Stimulated activated CD4-positive, alpha-beta T cell treated with anti-CD3 and anti-CD28 coated beads, Interleukin-15, amount 100 ng/mL, for 1 hour (primary cell): ENCODE results near the gene MIS12.
A peak's percentile ranks its signal among the peaks of the same experiment; 100 is the strongest.

Experiments
- DNase-seq, 2 donors: peaks; one replicate each; pipeline ENCODE4 v3.0.0-alpha.2; 2020; ENCODE audit warnings: low read depth in 1 of 2, low spot score in 1 of 2

MIS12 gene, protein sequence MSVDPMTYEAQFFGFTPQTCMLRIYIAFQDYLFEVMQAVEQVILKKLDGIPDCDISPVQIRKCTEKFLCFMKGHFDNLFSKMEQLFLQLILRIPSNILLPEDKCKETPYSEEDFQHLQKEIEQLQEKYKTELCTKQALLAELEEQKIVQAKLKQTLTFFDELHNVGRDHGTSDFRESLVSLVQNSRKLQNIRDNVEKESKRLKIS

DNA sequence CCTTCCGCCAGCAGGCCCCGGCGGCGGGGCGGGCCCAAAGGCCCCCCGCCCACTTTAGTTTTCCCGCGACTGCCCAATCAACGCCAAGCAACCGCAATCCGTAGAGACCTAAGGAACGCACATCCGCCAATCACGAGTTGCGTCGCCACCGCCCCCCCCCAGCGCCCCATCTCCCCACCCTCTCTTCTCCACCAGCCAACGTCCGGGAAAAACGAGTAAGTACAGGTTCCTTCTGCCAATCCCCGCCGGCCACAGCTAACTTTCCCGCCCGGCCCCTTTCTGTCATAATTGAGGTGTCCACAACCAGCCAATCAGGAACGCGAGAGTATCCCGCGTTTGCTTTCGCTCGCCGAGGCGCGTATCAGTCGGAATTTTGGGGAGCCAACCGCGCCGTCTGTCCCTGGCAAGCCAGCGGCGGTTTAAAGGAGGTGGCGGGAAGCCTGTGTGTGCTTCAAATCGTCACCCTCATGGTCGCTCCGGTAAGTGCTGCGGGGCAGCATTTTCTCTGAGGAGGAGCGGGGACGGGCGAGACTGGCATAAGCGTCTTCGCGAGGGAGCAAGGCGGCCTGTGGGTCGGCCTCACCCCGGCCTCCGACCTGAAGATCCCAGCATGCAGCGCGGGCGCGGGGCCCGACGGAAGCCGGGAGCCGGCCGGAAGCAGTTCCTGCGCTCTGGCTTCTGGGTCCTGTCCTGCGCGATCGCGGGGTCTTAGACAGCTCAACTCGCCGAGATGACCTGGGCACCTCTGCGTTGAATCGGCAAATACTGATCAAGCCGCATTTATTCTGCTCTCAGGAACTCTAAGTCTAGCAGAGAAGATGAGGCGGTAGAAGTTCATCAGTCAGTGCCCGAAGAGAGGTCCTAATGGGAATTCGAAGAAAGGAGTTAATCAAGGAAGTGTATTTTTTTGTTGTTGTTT is at the start of gene MIS12:
Gene MIS12, plus strand, starts transcription at position 361 of the 919 bp plus-strand sequence. CDS start 2,297 bp downstream, outside the sequence.
- peak; percentile 89 to 93 for DNase-seq

DNA sequence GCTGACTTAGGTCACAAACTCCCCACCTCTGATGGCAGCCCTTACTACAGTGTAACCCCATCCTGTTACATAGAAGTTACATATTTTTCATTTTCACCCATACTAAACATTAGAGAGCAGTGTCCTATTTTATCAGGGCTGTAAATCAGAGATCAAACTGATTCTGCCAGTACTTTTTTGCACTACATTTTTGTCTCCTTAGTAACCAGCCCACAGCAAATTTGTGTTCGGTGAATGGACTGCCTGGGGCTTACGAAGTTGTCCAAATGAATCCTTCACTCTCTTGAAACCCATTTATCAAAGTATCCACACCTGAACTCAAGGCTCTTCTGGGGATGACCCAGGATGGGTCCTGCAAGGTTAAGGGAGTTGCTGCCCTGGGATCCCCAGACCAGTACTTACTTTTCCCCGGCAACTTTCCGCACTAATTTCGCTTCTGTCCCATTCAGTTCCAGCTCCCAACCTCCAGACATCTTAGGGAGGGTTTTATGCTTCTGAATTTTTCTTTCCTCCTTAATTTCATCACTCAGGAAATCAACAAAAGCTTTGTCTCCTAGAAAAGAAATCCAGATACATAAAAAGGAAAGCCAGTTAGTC is 48.5 kb upstream of the MIS12 start:
- no peak for DNase-seq

DNA sequence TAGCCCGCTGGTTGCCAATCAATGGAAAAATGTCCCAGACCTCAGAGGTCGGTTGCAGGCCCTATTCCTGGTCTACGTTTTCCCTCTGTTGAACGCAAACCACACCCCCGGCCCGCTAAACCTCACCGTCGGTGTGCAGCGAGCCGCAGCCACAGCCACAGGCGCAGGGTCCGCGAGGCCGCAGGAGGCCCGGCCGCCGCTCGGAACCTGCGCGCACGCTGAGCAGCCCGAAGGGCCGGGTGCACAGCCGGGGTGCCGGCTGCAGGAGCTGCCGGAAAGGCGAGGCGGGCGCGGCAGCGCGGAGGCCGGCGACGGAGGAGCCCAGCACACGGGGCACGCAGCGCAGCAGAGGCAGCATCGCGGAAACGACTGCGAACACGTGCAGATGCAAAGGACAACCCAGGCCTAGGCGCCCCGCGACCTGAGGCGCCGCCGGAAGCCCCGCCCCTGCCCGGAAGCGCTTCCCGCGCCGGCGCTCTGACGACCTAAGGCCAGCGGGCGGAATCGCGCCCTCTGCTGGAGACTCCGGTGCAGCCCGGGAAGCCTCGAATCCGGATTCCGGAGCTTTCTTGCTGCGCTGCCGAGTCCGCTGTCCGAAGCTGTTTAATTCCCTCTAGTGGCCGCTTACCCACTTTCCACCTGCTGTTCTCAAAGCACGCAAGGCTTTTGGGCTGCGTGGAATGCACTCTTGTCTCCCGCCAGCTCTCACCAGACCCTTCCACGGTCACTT is 47.5 kb upstream of the MIS12 start, which contains the start of gene C1QBP:
Gene C1QBP, minus strand, starts transcription at position 440 of the 730 bp plus-strand sequence. Its CDS starts 82 bp downstream, at position 358.
- DNase-seq = peak; percentile 87 to 88

DNA sequence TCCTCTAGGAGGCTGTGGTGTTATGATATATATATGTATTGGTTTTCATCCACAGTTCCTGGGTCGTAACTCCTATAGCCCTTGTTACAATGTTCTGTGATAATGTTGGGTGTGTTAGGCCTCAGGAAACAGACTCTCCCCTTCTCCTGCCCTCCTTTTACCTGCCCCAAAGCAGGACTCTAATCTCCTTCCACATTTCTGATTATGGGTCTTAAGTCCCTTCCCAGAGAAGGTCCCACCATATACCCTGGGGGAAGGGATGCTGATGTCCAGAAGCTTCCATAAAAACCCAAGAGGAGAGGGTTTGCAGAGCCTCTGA is 47.0 kb upstream of the MIS12 start:
- DNase-seq = no peak

DNA sequence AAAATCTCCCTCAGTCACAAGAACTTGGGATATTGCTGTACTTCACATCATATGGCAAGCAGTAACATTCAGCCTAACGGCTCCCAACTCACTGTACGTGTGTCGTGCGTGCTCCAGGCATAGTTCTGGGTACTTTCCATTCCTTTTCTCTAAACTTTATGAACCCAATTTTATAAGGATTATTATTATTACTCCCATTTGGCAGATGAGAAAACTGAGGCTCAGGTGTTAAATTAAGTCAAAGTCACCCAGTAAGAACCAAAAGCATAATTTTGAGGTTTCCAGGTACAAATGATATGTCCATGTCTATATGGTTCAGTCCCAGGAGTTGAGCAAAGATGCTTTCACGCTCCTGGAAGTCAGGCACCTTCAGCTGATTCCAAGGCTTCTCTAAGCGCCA is 42.6 kb upstream of the MIS12 start:
- no peak for DNase-seq

DNA sequence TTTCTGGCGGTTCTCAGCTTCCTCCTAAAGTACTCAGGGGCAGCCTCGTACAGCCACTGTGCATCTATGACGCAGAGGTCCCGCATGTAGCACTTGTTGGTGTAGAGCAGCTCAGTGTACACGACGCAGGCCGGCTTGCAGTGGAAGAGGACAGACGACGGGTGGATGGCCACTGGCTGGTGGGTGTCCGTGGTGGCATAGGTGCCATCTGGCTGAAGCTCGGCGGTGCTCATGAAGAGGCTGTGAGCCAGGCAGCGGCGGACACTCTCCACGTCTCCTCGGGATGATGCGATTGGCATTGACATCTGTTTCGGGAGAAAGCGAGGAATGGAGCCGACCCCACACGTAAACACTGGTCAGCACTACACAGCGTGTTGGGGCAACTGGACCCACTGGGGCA is 42.2 kb upstream of the MIS12 start:
- DNase-seq = no peak

DNA sequence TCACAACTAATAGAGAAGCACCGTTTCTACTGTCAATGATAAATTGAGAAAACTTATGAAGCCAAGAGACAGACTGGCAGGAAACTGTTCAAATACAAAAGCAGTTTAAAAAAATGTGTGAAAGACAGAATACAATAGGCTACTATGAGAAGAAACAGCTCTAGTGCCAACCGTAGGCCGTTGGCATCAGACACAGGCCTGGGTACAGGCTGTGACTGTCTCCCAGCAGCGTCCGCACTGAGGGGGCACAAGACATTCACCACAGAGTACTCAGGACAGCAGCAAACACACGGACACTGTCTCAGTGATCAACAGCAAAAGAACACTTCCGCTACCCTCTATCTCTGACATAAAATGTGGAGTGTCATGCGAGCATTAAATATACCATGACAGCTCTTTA is 39.6 kb upstream of the MIS12 start:
- DNase-seq = no peak

DNA sequence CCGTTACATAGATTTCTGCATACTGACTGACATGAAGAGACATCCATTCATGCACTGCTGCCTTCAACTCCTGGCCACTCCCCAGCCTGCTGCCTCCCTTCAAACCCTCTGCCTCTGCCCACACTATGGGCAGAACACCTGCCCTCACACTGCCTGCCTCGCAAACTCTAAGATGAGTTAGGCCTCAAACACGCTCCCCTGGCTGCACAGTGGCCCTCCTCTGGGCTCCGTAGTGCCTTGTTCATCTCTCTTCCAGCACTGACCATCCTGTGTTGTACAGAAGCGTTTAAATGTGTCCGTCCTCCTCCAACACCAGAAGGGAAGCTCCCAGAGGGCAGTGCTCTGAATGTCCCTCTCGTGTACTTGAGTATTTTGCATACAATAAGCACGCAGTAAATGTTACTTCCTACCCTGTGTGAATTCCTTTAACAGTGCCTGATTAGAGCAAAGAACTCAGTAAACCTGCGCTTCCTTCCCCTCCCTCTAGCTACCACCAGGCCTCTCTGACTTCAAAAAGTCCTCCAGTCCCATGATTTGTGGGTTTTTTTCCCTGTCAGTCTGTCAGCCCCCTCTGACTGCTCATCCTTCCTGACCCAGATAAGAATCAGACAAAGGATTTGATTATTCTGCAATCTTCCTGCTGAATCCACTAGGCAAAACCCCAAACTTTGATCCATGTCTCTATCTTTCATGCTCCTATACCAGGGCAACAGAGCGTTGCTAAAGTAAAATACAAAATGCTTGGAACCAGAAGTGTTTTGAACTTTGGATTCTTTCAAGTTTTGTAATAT is 21.5 kb upstream of the MIS12 start:
- DNase-seq = no peak

DNA sequence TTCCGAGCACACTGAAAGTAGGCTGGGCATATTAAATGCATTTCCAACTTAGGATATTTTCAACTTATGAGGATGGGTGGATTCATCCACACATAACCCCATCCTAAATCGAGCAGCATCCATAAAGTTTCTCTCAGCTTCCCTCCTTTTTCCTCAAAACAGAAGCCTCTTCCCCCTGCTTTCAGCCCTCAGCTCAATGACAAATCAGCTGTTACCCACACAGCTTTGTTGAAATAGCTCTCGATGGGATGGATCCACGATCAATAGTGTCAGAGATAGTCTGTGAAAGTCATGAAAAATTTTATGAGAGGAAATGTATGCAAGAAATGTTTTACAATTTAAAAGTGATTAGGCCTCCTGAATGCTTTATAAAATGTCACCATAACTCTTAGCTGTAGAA is 20.1 kb upstream of the MIS12 start:
- DNase-seq = no peak

DNA sequence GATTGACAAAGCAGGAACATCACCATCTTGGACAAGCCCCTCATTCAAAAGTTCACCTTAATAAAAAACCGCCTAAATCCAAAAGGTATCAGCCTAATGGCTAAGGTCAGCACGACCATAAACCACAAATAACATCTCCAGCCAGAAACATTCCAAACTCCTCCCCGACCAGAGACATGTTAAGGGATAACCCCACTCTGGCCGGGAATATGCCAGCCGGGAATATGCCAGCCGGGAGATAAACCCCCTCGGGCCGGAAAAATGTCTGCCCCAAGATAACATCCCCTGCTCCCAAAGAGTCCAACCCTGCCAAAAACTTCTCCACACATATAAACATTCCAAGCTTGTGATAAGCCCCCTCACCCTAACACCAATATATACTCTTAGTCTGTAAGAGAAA is 18.9 kb upstream of the MIS12 start:
- DNase-seq = no peak

DNA sequence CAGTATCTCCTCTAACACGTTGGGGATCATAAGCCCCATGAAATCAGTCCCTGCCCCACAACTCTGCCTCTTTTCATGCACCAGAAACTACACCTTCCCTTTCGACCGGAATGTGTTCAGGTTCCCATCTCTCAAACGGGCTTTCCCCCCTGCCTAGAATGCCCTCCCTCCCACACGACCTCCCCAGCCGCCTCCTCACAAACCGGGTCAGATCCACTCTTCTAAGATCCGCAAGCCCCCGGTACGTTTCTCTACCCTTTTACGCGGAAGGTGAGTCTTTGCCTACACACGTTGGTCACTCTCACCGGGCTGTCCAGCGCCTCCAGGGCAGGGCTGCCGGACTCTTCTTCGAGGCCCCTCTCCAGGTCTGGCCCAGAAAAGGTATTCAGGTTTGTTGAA is 18.3 kb upstream of the MIS12 start:
- DNase-seq = no peak

DNA sequence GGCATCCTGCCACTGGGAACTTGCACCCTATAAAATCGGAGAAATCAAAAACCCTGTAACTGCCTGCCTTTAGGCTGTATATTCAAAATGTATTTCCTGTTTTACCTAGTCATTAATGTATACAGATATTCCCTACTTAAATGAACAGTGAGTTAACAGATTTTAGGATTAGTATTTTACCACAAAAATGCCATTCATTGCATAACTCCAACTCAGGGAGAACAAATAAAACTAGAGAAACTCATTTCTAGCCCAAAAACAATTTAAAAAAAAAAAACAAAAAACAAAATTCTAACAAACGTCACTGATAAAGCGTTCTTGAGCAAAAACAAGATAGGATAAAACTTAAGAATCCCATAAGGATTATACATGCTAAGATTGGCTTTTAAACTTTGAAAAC is 13.9 kb upstream of the MIS12 start:
- DNase-seq = no peak

DNA sequence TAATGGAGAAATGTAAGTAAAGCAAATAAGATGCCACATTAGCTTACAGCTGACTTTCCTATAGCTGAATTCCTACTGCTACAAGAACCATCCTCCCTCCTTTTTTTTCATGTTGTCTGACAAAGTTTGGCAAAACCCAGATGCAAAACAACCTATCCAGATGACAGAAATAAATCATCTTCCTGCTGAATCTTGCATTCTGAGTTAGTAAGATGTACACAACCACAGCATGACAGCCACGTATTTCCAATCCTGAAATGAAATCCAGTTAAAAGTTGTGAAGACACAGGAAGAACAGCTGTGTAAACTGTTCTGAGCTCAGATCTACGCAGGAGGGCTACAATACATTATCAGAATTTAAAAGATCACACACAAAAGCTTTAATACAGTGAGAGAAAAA is 12.5 kb upstream of the MIS12 start:
- DNase-seq = no peak

DNA sequence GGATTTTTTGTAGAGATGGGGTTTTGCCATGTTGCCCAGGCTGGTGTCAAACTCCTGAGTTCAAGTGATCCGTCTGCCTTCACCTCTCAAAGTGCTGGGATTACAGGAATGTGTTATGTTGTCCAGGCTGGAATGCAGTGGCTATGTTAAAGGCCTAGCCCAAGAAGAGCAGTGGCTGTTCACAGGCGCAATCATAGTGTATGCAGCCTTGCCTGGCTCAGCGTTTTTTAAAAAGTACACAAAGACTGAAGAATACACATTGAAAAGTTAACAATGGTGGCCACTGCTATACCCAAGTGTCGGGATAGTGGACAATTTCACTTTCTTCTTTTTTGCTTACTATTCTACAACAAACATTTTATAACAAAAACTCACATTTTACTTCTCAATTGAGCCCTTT is 7.4 kb upstream of the MIS12 start:
- no peak for DNase-seq

DNA sequence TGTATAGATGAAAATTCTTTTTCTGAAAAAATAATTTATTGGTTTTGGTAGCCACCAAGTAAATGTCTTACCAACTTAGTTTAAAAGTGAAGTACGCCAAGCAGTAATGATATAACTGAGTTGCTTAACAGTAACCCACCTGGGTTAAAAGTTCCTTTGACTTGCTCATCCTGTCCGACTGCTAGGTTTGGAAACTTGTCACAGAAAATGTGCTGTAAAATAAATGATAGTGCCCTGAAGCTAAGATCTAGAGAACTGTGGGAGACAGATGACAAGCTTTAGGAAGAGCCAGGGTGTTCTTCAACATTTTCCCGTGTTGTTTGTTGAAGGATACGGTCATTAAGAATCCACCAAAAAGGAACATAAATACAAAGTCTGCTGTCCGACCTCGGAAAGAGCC is 5.4 kb upstream of the MIS12 start:
- DNase-seq = no peak

DNA sequence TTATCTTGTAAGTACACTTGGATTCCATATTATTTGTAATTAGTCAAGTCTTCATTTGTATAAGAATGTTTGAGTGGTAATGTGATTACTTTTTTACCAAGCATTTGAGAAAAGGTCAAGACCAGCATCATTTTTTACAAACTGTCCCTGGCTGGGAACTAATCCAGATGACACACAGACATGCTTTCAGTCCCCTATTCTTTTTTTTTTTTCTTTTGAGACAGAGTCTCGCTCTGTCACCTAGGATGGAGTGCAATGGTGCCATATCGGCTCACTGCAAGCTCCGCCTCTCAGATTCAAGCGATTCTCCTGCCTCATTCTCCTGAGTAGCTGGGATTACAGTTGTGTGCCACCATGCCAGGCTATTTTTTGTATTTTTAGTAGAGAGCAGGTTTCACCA is 4.9 kb upstream of the MIS12 start:
- DNase-seq = no peak

DNA sequence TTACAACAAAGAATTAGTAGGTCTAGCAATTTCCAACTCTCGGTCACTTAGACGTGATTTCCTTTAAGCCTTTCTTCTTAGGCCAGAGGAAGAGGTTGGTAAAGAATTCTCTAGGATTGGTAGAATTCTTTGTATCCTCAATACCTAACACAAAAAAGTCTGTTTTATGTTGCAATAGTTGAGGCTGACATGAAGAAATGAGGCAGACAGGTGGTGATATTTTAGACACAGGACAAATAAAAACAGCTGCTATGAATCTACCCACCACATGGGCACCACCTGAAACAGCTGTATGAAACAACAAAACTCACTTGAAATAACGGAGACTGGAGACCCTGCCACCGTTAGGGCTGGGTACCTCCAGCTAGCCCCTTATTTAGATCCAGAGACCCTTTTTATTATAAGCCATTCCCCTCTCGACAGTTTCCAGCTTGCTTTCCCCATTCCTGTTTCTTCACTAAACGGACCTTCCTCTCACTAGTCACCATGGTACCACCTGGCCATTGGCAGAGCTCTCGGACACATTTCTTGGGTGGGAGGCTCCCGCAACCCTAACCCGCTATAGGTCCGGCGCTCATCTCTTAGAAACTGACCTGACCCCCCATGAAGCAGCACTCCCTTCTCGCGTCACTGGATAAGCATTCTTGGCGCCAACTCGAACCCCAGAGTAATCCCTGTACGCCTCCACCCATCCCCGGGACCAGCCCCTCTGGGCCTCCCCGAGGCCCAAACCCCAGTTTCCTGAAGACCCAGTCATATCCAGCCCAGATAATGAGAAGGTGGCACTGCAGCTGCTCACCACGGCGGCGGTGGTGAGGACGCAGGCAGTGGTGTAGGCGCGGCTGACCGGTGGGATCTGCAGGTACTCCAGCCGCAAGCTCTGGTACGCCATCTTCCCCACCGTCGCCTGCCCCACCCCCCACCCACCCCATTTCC is 828 bp upstream of the MIS12 start, which contains the start of gene DERL2:
Gene DERL2, minus strand, starts transcription at position 909 of the 936 bp plus-strand sequence. Its CDS starts 17 bp downstream, at position 892.
- DNase-seq = no peak

DNA sequence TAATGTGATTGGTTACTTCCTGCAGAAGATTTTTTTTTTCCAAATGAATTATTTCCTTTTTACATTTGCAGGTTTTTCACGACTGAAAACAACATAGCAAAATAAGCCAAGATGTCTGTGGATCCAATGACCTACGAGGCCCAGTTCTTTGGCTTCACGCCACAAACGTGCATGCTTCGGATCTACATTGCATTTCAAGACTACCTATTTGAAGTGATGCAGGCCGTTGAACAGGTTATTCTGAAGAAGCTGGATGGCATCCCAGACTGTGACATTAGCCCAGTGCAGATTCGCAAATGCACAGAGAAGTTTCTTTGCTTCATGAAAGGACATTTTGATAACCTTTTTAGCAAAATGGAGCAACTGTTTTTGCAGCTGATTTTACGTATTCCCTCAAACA is 2.4 kb downstream of the MIS12 start:
- no peak for DNase-seq

DNA sequence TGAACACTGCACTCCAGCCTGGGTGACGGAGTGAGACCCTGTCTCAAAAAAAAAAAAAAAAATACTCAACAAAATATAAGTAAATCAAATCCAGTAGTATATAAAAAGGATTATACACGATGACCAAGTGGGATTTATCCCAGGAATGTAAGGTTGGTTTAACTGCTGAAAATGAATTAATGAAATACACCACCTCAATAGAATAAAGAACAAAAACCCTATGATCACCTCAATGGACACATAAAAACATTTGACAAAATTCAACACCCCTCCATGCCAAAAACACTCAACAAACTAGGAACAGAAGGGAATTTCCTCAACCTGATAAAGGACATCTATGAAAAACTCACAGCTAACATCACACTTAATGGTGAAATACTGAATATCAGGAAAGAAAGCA is 6.6 kb downstream of the MIS12 start:
- no peak for DNase-seq
